ENCODE results near the gene NHSL2.
"Not testable (repeated sequence)": the region's sequence is repeated elsewhere in the genome, so short reads cannot be mapped to it uniquely, and the experiment has no call there.

The NHSL2 gene

DNA sequence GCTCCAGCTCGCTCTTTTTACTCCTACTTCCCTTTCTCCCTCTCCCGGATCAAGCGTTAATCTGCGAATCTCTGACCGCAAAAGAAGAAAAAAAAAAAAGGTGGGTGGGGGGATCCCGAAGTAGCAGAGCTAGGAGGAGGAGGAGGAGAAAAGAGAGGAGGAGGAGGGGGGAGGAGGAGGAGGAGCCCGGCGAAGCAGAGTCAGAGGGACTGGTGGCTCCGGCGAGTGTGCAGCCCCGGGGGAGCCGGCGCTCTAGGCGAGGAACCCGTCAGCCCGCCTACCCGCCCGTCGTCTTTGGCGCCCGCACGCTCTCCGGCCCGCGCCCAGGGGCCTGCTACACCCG, at the start of gene NHSL2:
Gene NHSL2, plus strand, starts transcription at position 203 of the 343 bp plus-strand sequence.
- no peak within 1 kb of the TSS for H2AFZ ChIP-seq (ENCODE audit: low read length, unreplicated experiment)
- no peaks in the 10 kb centered on the region for H3K4me1 ChIP-seq (ENCODE audit: control insufficient read depth, insufficient read depth, low read length, unreplicated experiment)
- H3K36me3 ChIP-seq (ENCODE audit: insufficient read depth, low read length), result no peaks in the 10 kb centered on the region
- H3K27ac ChIP-seq (ENCODE audit: low read depth, low read length), result no peak within 1 kb of the TSS
- peaks cover 27% of the 10 kb centered on the region for H3K27me3 ChIP-seq (ENCODE audit: insufficient read depth, low read length)
- H3K4me3 ChIP-seq (ENCODE audit: low read depth, low read length), result peak within 1 kb of the TSS; percentile 63
- H3K79me2 ChIP-seq (ENCODE audit: control insufficient read depth, insufficient read depth, low read length, unreplicated experiment), result no peaks in the 10 kb centered on the region

DNA sequence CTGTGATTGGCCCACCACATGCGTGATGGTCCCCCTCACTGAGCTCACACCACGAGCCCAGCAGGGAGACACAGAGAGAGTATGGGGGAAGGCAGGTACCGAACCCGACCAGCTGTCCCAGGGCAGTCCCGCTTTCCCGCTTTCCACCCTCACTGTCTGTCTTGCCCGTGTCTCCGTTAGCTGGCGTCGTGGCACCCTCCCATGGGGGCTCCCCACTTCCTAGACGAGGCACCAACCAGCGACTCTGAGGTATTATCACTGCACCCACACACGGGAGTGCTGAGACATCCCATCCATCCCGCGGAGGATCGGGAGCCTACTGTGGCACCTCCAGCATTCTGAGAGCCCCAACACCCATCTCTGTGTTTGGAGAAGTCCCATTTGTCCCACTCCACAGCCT, 43.0 kb upstream of the NHSL2 start:
- no peaks in the 10 kb centered on the region for H3K79me2 ChIP-seq (ENCODE audit: control insufficient read depth, insufficient read depth, low read length, unreplicated experiment)
- no peak overlapping the region for H3K27ac ChIP-seq (ENCODE audit: low read depth, low read length)
- no peak overlapping the region for H3K4me3 ChIP-seq (ENCODE audit: low read depth, low read length)
- H3K4me1 ChIP-seq (ENCODE audit: control insufficient read depth, insufficient read depth, low read length, unreplicated experiment), result no peaks in the 10 kb centered on the region
- H2AFZ ChIP-seq (ENCODE audit: low read length, unreplicated experiment), result no peak overlapping the region
- no peaks in the 10 kb centered on the region for H3K36me3 ChIP-seq (ENCODE audit: insufficient read depth, low read length)
- peaks cover 18% of the 10 kb centered on the region; the same call in 1 of the 2 replicates for H3K27me3 ChIP-seq (ENCODE audit: insufficient read depth, low read length)

DNA sequence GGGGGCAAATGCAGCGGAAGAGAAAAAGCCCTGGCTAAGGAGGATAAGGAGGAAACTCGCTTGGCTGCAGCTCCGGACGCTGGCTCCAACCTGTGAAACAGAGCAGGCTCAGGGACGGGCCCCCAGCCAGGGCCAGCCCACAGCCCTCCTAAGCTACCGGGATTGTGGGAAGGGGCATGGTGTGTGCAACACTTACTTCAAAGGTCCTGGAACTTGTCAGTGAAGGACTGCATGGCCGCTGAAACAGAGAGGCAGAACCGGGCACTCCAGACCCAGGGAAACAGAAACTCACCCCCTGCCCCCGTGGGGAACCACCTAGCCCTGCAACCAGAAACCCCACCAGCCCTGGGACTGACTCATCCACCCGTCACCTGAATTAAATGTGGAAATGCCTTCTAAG, 41.1 kb upstream of the NHSL2 start:
- not testable (repeated sequence) for H3K4me3 ChIP-seq (ENCODE audit: low read depth, low read length); H3K27ac ChIP-seq (ENCODE audit: low read depth, low read length); H3K36me3 ChIP-seq (ENCODE audit: insufficient read depth, low read length); H3K4me1 ChIP-seq (ENCODE audit: control insufficient read depth, insufficient read depth, low read length, unreplicated experiment); H3K27me3 ChIP-seq (ENCODE audit: insufficient read depth, low read length); H2AFZ ChIP-seq (ENCODE audit: low read length, unreplicated experiment); H3K79me2 ChIP-seq (ENCODE audit: control insufficient read depth, insufficient read depth, low read length, unreplicated experiment)

DNA sequence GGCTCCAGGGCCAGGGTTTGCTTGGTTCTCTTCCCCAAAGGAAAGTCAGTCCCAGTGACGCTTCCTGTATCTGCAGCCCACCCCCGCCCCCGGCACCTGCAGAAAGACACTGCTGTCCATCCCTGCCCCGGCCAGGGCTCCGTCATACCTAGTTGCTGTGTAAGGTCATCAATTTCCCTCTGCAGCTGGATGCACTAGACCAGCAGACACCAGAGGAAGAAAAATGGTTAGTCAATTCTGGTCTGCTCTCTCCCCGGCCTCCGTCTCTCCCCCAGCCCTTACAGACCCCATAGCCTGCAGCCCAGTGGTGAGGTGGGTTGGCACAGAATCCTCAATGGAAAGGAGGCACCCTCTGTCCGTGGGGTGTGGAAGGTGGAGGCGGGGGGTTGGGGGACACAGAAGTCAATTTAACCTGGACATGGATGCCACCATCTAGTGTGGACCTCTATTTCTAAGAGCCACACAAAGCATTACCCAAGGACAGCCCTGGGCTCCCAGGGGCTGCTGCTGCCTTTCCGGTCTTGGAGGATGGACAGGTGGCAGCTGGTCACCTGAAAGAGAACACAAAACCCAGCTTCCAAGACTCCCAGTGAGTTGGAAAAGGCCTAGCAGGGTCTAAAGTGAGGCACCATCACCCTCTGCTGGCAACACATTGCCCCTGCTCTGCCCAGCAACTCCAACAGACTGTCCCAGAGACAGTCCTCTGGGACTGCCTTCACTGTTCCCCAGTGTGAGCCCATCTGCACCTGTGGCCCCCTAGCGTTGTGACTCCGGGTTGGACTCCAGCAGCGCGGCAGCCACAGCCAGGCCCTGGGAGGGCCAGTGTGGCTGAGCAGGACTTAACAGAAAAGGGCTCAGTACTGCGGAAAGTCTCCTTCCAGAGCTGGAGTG, 40.2 kb upstream of the NHSL2 start:
- no peak overlapping the region for H2AFZ ChIP-seq (ENCODE audit: low read length, unreplicated experiment)
- H3K27me3 ChIP-seq (ENCODE audit: insufficient read depth, low read length), result peaks cover under 1% of the 10 kb centered on the region; the same call in 1 of the 2 replicates
- no peaks in the 10 kb centered on the region for H3K4me1 ChIP-seq (ENCODE audit: control insufficient read depth, insufficient read depth, low read length, unreplicated experiment)
- H3K4me3 ChIP-seq (ENCODE audit: low read depth, low read length), result no peak overlapping the region
- H3K79me2 ChIP-seq (ENCODE audit: control insufficient read depth, insufficient read depth, low read length, unreplicated experiment), result no peaks in the 10 kb centered on the region
- no peak overlapping the region for H3K27ac ChIP-seq (ENCODE audit: low read depth, low read length)
- H3K36me3 ChIP-seq (ENCODE audit: insufficient read depth, low read length), result no peaks in the 10 kb centered on the region

DNA sequence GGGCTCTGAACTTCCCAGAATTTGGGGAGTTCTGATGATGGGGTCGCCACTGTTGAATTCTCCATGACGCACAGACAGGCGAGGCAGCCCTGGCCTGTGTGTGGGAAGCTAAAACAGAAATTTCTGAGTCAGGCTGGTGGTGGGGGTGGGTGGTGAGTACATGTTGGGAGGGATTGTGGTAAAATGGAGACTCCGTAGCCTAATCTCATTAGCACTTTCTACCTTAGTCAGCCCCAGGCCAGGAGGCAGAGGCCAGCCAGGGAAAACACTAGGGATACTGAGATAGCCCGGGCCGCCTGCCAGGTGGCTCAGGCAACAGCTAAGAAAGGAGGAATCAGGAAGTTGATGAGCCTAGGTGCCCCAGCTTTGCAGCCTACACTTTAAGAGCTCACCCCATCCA, 39.3 kb upstream of the NHSL2 start:
- H3K4me1 ChIP-seq (ENCODE audit: control insufficient read depth, insufficient read depth, low read length, unreplicated experiment), result no peaks in the 10 kb centered on the region
- no peaks in the 10 kb centered on the region for H3K27me3 ChIP-seq (ENCODE audit: insufficient read depth, low read length)
- H3K36me3 ChIP-seq (ENCODE audit: insufficient read depth, low read length), result no peaks in the 10 kb centered on the region
- H3K4me3 ChIP-seq (ENCODE audit: low read depth, low read length), result no peak overlapping the region
- H3K79me2 ChIP-seq (ENCODE audit: control insufficient read depth, insufficient read depth, low read length, unreplicated experiment), result no peaks in the 10 kb centered on the region
- H2AFZ ChIP-seq (ENCODE audit: low read length, unreplicated experiment), result no peak overlapping the region
- no peak overlapping the region for H3K27ac ChIP-seq (ENCODE audit: low read depth, low read length)

DNA sequence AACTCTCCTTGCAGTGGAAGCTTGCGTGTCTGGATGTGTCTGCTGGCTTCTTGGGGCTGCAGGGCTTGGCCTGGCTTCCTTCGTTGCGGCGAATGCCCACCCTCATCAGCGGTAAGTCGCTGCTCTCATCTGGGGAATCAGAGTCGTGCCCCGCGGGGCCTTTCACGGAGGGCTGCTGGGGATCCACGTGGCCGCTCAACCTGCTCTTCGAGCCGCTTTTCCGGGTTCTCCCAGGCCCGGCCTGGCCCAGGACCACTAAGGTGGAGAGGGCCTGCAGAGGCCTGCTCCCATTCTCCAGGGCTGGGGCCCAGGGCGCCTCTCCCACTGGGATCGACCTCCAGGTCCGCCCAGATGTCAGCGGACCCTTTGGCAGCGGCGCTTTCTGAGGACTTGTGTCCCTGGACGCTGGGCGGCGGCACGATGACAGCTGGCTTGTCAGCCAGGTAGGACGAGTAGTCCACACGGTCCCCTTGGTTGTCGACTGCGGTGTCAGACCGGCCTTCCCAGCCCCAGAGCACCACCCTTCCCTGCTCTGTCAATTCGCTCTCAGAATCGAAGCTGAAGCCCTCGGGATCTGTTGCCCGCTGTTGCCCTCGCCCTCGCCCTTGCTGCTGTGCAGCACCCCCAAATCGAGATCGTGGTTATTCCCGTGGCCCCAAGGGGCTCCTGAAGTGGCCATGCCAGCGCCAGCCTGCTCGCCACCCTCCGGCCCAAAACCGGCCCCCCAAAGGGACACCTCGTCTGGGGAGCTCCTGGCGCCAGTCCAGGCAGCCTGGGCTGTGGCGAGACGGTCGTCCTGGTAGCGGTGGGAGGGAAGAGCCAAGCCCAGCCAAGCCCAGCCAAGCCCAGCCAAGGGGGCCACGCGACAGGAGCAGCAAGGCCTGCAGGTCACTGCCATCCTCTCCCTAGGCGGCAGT, 37.8 kb upstream of the NHSL2 start:
- Histone ChIP-seq H2AFZ (ENCODE audit: low read length, unreplicated experiment) (no peak overlapping the region), H3K36me3 (ENCODE audit: insufficient read depth, low read length) (no peaks in the 10 kb centered on the region), H3K4me1 (ENCODE audit: control insufficient read depth, insufficient read depth, low read length, unreplicated experiment) (no peaks in the 10 kb centered on the region), H3K27ac (ENCODE audit: low read depth, low read length) (no peak overlapping the region), H3K79me2 (ENCODE audit: control insufficient read depth, insufficient read depth, low read length, unreplicated experiment) (no peaks in the 10 kb centered on the region), H3K4me3 (ENCODE audit: low read depth, low read length) (no peak overlapping the region), H3K27me3 (ENCODE audit: insufficient read depth, low read length) (no peaks in the 10 kb centered on the region)

DNA sequence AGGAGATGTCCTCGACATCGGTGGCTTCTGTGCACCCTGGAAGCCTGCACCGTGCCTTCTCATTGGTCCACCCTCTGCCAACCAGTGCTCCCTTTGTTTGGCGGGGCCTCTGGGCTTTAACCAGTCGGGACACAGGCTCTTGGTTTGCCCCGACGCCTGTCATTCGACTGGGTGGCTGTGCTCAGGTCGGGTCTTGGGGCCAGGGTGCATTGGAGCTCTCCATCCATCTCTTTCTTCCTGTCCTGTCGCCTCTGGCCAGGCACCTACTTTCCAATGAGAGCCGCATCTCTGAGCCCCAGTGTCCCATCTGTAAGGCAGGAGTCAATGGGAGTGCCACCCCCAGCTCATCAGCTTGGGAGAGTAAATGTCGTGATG, 37.2 kb upstream of the NHSL2 start:
- no peak overlapping the region for H3K4me3 ChIP-seq (ENCODE audit: low read depth, low read length)
- H2AFZ ChIP-seq (ENCODE audit: low read length, unreplicated experiment), result no peak overlapping the region
- H3K27ac ChIP-seq (ENCODE audit: low read depth, low read length), result no peak overlapping the region
- H3K36me3 ChIP-seq (ENCODE audit: insufficient read depth, low read length), result no peaks in the 10 kb centered on the region
- H3K4me1 ChIP-seq (ENCODE audit: control insufficient read depth, insufficient read depth, low read length, unreplicated experiment), result no peaks in the 10 kb centered on the region
- H3K79me2 ChIP-seq (ENCODE audit: control insufficient read depth, insufficient read depth, low read length, unreplicated experiment), result no peaks in the 10 kb centered on the region
- no peaks in the 10 kb centered on the region for H3K27me3 ChIP-seq (ENCODE audit: insufficient read depth, low read length)

DNA sequence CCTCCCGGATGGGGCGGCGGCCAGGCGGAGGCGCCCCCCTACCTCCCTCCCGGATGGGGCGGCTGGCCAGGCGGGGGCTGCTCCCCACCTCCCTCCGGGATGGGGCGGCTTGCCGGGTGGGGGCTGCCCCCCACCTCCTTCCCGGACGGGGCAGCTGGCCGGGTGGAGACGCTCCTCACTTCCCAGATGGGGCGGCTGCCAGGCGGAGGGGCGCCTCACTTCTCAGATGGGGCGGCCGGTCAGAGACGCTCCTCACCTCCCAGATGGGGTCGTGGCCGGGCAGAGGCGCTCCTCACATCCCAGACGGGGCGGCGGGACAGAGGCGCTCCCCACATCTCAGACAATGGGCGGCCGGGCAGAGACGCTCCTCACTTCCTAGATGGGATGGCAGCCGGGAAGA, 33.8 kb upstream of the NHSL2 start:
- not testable (repeated sequence) for H3K27ac ChIP-seq (ENCODE audit: low read depth, low read length); H3K36me3 ChIP-seq (ENCODE audit: insufficient read depth, low read length); H3K27me3 ChIP-seq (ENCODE audit: insufficient read depth, low read length); H3K79me2 ChIP-seq (ENCODE audit: control insufficient read depth, insufficient read depth, low read length, unreplicated experiment); H2AFZ ChIP-seq (ENCODE audit: low read length, unreplicated experiment); H3K4me3 ChIP-seq (ENCODE audit: low read depth, low read length); H3K4me1 ChIP-seq (ENCODE audit: control insufficient read depth, insufficient read depth, low read length, unreplicated experiment)

DNA sequence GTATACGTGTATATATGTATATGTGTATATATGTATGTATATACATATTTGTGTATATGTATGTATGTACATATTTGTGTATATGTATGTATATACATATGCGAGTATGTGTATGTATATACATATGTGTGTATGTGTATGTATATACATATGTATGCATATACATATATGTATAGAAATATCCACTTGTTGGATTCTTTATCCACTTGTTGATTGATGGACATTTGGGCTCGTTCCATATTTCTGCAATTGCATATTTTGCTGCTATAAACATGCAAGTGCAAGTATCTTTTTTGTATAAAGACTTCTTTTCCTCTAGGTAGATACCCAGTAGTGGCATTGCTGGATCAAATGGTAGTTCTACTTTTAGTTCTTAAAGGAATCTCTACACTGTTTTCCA, 25.5 kb upstream of the NHSL2 start:
- no peak overlapping the region for H3K27ac ChIP-seq (ENCODE audit: low read depth, low read length)
- H3K27me3 ChIP-seq (ENCODE audit: insufficient read depth, low read length), result 0 out of 2 replicates have a peak, but pooled peaks cover under 1% of the 10 kb centered on the region
- H3K4me3 ChIP-seq (ENCODE audit: low read depth, low read length), result no peak overlapping the region
- no peaks in the 10 kb centered on the region for H3K79me2 ChIP-seq (ENCODE audit: control insufficient read depth, insufficient read depth, low read length, unreplicated experiment)
- H3K4me1 ChIP-seq (ENCODE audit: control insufficient read depth, insufficient read depth, low read length, unreplicated experiment), result no peaks in the 10 kb centered on the region
- no peaks in the 10 kb centered on the region for H3K36me3 ChIP-seq (ENCODE audit: insufficient read depth, low read length)
- no peak overlapping the region for H2AFZ ChIP-seq (ENCODE audit: low read length, unreplicated experiment)

DNA sequence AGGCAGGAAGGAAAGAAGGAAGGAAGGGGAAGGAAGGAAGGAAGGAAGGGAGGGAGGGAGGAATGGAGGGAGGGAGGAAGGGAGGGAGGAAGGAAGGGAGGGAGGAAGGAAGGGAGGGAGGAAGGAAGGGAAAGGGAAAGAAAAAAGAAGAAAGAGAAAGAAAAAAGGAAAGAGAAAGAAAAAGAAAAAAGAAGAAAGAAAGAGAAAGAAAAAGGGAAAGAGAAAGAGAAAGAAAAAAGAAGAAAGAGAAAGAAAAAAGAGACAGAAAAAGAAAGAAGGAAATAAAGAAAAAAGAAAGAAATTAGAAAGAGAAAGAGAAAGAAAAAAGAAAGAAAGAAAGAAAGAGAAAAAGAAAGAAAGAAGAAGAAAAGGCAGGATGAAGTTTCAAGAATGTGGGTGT, 15.0 kb upstream of the NHSL2 start:
- H3K79me2 ChIP-seq (ENCODE audit: control insufficient read depth, insufficient read depth, low read length, unreplicated experiment), result no peaks in the 10 kb centered on the region
- H3K27ac ChIP-seq (ENCODE audit: low read depth, low read length), result no peak overlapping the region
- no peak overlapping the region for H2AFZ ChIP-seq (ENCODE audit: low read length, unreplicated experiment)
- H3K4me3 ChIP-seq (ENCODE audit: low read depth, low read length), result no peak overlapping the region
- H3K36me3 ChIP-seq (ENCODE audit: insufficient read depth, low read length), result no peaks in the 10 kb centered on the region
- no peaks in the 10 kb centered on the region for H3K27me3 ChIP-seq (ENCODE audit: insufficient read depth, low read length)
- H3K4me1 ChIP-seq (ENCODE audit: control insufficient read depth, insufficient read depth, low read length, unreplicated experiment), result no peaks in the 10 kb centered on the region

Measured in ACC112 (cell line).